Ishikawa (cell line): ENCODE data around the gene NRG2.

Source experiments
- CREB1 ChIP-seq: IDR thresholded peaks from 2 replicates; pipeline ENCODE4 v1.6.1; 2012; ENCODE audit warnings: low read depth
- MAX ChIP-seq: IDR thresholded peaks from 2 replicates; pipeline ENCODE4 v1.6.1; 2012
- NFIC ChIP-seq: IDR thresholded peaks from 2 replicates; pipeline ENCODE4 v1.6.1; 2012
- RAD21 ChIP-seq: IDR thresholded peaks from 2 replicates; pipeline ENCODE4 v1.6.1; 2012; ENCODE audit warnings: low read depth
- TAF1 ChIP-seq: IDR thresholded peaks from 2 replicates; pipeline ENCODE4 v1.6.1; 2012; ENCODE audit warnings: low read depth, mild to moderate bottlenecking
- TCF12 ChIP-seq: IDR thresholded peaks from 2 replicates; pipeline ENCODE4 v1.6.1; 2012; ENCODE audit warnings: low read depth
- USF1 ChIP-seq: IDR thresholded peaks from 2 replicates; pipeline ENCODE4 v1.6.1; 2012
- YY1 ChIP-seq: IDR thresholded peaks from 2 replicates; pipeline ENCODE4 v1.6.1; 2012; ENCODE audit warnings: low read depth

- TF ChIP-seq MAX (no peak), YY1 (no peak), USF1 (no peak), TAF1 (no peak), NFIC (no peak), RAD21 (no peak), TCF12 (no peak), CREB1 (no peak)
These were observed 219.2 kb downstream of the NRG2 start for GRCh38 chr5:139823757-139824355.
